GM19099 (cell line): Measurements from ENCODE around the gene SEMA4F.

ENCODE experiments used
- POLR2A ChIP-seq: IDR thresholded peaks from 3 replicates; pipeline ENCODE4 v1.6.1; 2011; ENCODE audit warnings: low read depth; ENCODE audit not compliant: insufficient read length; ENCODE audit errors: extremely low read depth

SEMA4F gene

DNA sequence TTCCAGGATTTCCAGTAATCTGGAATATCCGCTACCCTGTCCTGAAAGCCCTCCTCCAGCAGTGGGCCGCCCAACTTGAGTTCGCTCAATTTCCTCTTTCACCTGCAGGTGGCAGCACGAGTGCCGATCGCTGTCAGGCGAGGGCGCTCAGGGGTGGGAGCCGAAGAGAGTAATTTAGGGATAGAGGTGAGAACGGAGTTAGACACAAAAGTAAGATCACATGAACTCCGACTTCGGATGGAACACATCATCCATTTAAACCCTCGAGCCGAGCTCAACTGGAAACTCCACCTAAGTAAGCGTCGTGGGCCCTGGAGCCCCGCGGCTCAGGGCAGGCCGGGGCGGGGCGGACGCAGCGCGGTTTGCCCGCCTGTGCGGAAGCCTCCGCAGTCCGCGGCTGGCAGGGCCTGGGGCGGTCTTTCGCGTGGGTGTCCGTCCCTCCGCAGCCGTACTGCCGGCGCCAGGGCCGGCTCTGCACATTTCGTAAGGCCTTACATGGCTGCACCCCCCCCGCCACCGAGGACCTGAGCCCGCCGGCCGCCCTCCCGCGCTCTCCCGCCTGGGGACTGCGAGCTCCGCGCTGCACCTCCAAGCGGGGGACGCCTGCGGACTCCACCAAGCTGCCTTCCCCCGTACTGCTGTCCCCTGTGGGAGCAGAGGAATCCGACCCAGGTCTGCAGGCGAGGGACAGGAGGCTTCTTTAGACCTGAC lies 61.2 kb downstream of the SEMA4F start:
- TF ChIP-seq POLR2A: no peak

DNA sequence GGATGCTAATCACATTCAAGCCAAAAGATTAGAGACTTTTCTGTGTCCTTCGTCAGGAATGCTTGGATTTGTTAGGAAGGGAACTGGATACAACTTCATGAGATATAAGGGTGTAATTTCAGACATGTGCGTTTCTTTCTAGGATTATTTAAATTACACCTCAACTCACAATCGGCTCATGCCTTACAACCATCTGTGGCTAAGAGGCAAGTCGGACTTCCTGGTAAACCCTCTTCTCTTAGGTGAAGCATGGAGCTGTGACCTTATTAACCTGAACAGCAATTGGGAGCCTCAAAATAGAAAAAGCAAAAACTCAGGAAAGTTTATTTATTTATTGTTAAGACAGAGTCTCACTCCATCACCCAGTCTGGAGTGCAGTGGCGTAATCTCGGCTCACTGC lies 61.8 kb downstream of the SEMA4F start:
- no peak for TF ChIP-seq POLR2A

DNA sequence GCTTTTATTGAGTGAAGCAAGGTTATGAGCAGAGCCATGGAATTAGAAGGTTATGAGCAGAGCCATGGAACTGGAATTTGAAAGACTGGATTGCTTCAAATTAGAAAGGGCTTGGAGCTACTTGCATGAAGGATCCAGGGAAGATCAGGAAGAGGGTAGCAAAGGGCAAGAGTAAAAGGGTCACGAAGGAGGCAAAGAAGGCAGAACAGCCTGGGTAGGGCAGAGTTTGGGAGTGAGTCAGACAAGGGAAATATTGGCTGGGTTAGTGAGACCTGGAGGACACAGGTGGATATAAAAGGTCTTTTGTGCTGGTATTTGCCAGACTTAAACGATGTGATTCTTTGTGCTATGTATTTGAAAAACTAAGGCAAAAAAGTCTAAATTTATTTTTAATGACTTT lies 65.0 kb downstream of the SEMA4F start:
- TF ChIP-seq POLR2A: no peak

DNA sequence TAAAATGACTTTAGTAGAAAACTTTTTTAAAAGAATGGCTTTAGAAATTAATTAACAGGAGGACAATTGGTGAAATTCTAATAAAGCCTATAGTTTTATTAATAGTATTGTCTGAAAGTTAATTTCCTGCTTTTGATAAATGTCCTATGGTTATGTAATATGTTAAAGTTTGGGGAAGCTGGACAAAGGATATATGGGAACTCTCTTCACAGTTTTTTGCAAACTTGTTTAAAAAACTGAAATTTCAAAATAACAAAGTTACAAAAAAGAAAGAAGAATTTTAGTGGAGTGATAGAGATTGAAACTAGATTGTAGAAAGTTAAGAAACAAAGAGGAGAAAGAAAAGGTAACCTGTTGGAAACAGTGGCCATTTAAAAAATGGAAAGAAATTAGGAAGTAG lies 67.3 kb downstream of the SEMA4F start:
- no peak for TF ChIP-seq POLR2A

DNA sequence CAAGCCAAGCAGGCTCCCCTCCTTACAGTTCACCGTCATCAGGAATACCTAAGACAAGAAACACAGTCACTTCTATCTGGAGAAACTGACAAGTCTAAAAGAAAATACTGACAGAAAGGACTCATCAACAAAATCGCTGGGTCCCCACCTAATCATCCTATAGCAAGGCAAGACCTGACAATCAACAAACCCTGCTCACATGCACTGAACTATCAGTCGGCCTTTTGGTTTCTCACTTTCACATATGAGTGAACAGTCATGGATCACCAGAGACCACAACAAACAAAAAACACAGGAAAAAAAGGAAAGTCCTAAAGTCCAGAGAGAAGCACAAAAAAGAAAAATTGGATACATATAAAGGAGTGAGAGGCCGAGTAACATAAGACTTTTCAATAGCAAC lies 70.4 kb downstream of the SEMA4F start:
- no peak for TF ChIP-seq POLR2A

DNA sequence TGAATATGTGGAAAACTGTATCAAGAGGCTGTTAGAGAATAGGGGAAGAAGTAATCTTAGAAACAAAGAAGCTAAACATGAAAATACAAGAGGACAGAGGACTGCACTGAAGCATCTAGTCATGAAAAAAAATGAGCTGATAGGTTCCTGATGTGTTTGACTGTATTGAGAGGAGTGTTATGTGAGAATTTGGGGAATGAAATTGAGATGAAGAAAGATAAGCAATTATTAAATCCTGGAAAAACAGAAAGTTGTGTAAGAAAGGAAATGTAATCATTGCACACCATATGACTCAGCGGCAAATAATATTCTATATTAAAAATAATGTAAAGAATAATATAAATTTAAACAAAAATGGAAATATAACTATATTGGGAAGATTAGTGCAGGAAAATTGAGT lies 71.2 kb downstream of the SEMA4F start:
- TF ChIP-seq POLR2A: no peak

DNA sequence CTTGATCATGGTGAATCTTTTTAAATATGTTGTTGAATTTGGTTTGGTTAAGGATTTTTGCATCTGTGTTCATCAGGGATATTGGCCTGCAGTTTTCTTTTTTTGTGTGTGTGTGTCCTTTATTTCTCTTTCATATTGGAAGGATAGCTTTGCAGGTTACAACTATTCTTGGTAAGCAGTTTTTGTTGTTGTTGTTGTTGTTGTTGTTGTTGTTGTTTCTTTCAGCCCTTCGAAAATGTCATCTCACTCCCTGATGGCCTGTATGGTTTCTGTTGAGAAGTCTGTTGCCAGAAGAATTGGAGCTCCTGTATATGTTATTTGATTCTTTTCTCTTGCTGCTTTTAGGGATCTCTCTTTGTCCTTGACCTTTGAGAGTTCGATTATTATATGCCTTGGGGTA lies 74.8 kb downstream of the SEMA4F start:
- TF ChIP-seq POLR2A: no peak

DNA sequence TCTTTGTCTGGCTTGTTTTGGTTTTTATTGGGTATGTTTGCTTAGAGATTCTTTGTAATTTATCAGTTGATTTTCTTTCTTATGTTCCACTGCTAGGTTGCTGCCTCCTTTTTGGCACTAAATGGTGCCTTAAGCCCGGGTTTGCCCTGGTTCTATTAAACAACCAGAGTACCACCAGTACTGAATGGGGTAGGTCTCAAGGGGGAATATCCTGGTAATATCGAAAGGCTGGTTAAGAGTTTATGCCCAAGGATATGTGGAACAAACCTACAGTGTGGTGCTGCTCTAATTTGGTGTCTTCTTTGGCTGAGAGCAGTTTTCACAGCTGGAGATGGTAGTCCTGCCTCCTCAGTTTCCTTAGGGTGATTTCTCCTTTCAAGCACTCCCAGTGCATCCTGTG lies 76.5 kb downstream of the SEMA4F start:
- TF ChIP-seq POLR2A: no peak
